NCI-H526 treated with DMSO at 0.1 percent for 48 hours (cell line): ENCODE results near the gene OGFR.

ENCODE experiments used
- DNase-seq: peaks from one replicate; lab custom pipeline; 2025; lab: John Stamatoyannopoulos, UW

Gene OGFR

GRCh38 chr20:62770111-62770910 lies 34.3 kb upstream of the OGFR start:
- no peak for DNase-seq

- DNase-seq = no peak
Measured at GRCh38 chr20:62770916-62771315, 33.7 kb upstream of the OGFR start.

GRCh38 chr20:62771396-62772102 lies 33.1 kb upstream of the OGFR start:
- no peak for DNase-seq

DNA sequence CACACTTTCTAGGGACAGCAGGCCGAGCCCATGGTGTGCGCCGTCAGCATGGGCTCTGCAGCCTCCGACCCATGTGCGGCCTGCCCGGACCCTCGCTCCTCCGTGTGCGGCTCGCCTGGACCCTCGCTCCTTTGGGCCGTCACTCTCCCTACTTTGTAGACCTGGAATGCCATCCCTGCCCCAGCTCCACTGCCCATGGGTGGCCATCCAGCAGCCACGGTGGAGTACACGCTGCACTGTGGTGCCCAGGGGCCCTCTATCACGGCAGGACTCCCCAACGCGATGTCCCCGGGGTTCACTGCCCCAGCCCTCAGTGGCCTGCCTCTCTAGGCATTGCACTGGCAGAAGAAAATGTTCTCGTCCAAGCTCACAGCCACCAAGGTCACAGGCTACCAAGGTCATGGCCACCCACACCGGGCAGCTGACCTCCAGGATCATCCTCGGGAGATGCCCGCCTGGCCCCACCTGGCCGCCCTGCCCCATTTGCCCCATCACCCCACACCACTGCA lies 32.5 kb upstream of the OGFR start:
- no peak for DNase-seq

DNA sequence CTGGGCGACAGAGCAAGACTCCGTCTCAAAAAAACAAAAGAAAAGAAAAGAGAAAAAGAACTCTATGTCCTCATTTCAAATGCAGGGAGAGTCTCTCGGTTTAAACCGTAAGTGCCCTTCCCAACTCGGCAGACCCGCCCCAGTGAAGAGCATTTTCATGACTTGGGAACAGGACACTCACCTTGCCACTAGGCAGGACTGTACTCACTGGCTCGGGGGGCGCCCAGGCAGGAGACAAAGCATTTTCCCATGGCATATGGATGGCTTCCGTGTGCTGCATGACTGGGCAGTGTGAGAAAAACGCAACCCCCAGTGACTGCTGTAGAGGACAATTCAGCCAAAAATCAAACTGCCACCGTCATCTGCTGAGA lies 32.0 kb upstream of the OGFR start:
- no peak for DNase-seq

GRCh38 chr20:62772990-62773844 lies 31.4 kb upstream of the OGFR start:
- no peak for DNase-seq

DNA sequence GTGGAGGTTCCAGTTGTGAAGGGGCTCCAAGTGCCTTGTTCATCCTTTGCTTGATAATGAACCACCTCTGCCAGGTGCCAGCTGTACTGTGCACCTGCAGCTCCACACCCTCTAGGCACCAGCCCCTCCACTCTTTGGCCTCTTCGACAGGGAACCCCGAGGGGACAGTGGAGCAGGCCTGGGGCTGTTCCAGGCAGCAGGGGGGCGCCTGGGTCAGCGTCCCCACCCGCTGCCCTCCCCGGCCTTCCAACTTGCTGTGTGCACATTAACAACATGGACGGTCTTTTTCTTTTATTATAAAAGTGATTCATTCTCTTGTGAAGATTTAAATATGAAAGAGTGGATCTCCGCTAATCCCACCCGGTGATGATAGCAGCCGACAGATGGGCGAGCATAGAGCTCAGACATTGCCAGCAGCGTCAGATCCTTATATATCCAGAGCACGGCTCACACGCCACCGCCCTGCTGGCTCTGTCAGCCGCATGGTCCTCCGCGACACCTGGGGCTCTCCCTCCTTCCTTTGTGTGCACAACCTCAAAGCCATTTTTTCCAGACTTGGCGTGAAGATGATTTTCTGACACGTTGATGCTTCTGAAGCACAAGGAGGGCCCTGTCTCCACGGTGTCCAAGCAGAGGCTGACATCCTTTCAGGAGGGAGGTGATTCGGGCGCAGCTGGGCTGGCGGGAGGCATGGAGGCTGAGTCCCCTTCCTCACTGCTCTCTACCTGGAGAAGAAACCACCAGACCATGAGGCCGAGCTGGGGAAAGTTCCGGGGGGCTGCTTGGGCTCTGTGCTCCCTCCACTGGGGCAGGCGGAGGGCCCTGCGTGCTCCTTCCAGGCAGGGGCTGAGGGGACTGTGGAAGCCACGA lies 30.6 kb upstream of the OGFR start:
- DNase-seq = no peak

- DNase-seq = no peak
Measured at GRCh38 chr20:62774762-62775161, 29.9 kb upstream of the OGFR start.

DNA sequence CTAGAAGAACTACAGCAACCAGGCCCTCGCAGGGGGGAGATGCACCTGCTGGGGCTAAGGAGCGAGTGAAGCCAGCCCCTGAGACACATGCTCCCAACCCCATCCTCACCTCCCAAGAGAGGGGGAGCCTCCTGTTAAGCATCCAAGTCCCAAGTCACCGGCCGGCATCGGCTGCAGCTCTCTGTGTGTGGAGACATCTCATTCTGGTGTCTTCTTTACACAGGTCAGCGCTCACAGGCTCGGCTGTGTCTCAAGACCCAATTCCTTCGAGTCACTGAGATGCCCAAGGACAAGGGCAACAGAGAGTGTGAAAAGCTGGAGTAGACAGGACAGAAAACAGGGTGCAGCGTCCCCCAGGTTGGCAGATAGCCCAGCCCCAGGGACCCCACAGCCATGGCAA lies 29.4 kb upstream of the OGFR start:
- no peak for DNase-seq

DNA sequence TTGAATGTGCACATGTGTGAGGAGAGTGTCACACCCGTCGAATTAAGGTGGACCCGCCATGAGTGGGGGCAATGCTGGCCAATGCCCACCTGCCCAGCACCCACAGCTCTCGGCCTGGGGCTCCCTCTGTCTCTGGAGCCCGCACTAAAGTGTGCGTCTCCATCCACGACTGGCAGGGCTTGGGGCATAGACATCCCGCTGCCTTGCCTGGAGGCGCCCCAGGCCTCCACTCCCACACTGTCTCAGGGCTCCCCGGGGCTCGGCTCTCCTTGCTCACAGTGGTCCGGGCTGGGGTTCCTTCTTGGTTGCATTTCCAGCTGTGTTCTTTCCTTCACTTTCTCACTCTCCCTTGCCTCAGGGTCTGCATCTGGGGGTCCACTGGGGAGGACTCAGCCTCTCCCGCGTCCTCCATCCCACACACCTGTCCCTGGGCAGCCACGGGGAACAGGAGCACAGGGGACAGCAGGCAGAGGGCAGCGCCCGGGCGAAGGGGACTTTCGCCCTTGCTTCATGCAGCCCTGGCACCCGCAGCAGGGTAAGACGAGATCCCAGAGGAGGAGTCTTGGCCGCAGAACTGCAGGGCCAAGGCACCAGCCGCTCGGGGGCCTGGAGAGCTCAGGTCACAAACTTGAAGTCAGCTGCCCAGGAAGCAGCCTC lies 28.5 kb upstream of the OGFR start:
- DNase-seq = no peak

DNA sequence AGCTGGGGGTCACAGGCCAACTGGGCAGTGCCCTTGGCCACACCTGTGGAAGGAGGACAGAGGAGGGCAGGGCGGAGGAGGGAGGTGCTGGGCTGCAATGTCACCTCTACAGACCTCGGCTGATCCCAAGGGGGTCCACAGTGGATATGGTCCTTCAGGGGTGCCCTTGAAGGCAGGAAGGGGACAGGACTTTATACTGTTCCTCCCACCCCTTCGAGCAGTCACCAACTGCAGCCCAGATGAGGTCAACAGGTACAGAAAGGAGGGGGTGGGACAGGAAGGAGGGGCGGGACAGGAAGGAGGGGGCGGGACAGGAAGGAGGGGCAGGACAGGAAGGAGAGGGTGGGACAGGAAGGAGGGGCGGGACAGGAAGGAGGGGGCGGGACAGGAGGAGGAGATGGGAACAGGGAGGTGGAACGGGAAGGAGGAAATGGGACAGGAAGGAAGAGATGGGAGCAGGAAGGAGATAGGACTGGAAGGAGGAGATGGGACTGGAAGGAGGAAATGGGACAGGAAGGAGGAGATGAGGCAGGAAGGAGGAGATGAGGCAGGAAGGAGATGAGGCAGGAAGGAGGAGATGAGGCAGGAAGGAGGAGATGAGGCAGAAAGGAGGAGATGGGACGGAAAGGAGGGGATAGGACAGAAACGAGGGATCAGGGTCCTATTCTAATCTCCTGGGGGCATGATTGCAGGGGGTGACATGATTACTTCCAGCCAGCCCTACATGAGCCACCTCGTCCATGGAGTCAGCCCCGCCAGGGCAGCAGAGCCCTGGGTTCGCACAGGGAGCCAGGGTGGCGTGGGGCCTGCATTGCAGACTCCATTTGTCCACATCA lies 27.7 kb upstream of the OGFR start:
- peak; percentile 16 for DNase-seq

DNA sequence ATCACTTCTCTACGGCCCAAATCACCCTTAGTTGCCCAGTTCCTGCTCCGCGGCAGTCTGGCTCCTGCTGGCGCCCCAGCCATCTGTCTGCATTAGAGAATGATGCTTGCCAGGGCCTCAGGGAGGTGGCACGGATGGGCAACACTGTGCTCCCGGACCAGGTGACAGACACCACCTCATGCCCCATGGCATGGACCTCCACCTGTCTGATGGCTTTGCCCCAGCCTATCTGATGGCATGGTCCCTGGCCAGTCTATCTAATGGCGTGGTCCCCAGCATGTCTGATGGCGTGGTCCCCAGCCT lies 27.2 kb upstream of the OGFR start:
- no peak for DNase-seq

DNA sequence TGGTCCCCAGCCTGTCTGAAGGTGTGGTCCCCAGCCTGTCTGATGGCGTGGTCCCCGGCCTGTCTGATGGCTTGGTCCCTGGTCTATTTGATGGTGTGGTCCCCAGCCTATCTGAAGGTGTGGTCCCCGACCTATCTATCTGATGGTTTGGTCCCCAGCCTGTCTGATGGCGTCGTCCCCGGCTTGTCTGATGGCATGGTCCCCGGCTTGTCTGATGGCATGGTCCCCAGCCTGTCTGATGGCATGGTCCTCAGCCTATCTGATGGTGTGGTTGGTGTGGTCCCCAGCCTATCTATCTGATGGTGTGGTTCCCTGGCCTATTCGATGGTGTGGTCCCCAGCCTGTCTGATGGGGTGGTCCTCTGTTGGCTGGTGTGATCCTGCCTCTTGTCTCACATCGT lies 26.6 kb upstream of the OGFR start:
- DNase-seq = no peak

- no peak for DNase-seq
Measured at GRCh38 chr20:62778601-62779416, 25.8 kb upstream of the OGFR start.

DNA sequence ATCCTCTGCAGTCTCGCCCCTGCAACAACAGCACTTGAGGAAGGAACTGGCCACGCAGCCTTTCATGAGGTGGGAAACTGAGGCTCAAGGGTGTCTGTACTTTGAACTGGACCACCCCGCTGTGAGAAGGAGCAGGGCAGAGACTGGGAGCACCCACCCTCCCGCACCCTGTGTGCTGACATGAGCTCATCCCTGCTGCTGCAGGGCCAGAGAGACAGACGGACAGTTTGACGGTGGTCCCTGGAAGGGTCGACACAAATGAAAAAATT lies 25.3 kb upstream of the OGFR start:
- no peak for DNase-seq

DNA sequence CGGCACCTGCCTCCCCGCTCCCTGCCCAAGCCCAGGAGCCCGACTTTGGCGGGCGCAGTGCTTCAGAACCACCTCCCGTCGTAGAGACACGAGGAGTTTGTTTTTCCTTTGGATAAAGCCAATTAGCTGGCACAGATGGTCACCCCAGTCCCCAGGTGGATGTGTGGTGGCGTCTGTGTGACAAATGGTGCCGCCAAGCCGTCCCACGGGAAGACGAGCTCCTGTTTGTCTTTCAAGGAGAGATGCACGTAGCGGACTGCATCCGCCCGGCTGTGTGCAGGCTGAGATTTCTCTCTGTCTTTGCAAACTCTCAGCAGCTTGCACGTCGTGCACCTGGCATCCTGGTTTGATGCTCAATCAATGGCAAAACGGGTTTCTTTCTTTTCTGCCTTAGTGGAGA lies 24.4 kb upstream of the OGFR start:
- DNase-seq = no peak

GRCh38 chr20:62780696-62781095 lies 23.9 kb upstream of the OGFR start:
- no peak for DNase-seq

- no peak for DNase-seq
Measured at GRCh38 chr20:62782149-62782892, 22.3 kb upstream of the OGFR start.

GRCh38 chr20:62782893-62783278 lies 21.7 kb upstream of the OGFR start:
- DNase-seq = no peak
